Stromal cell of bone marrow (primary cell): ENCODE data around the gene BSN.
"Not testable (repeated sequence)": the region's sequence is repeated elsewhere in the genome, so short reads cannot be mapped to it uniquely, and the experiment has no call there.

Experiments
- DNase-seq: peaks from one replicate; pipeline ENCODE4 v3.0.0-alpha.2; 2012; ENCODE audit warnings: low read depth

Gene BSN

GRCh38 chr3:49695350-49696015 is 141.2 kb downstream of the BSN start:
- DNase-seq, result not testable (repeated sequence)

- DNase-seq, result no peak
These were observed 145.2 kb downstream of the BSN start for GRCh38 chr3:49699281-49699979.

GRCh38 chr3:49700014-49700413 is 145.7 kb downstream of the BSN start:
- DNase-seq, result no peak

DNA sequence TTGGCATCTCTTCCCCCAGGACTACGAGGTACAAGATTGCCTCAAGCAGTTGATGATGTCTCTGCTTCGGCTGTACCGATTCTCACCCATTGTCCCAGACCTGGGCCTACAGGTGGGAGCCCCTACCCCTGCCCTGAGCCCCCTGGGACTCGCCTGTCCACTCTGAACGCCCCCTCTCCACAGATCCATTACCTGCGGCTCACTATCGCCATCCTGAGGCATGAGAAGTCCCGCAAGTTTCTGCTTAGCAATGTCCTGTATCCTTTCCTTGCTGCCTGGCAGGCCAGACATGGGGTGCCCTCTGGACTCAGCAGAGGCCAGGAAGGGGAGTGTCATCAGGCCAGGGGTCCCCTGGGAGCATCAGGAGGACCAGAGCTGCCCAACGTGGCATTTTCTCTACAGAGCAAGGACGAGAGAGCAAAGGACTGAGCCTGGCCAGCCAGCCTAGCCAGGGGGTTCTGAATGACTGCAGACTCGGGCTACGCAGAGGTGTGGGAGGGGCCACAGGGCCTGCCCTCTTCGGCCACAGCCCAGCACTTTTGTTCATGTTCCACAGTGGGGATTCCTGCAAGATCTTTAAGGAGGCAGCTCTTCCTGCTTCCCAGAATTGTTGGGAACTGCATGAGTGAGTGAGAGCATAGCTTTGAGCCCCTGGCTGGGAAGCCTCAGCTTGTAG is 146.3 kb downstream of the BSN start:
- DNase-seq, result no peak

DNA sequence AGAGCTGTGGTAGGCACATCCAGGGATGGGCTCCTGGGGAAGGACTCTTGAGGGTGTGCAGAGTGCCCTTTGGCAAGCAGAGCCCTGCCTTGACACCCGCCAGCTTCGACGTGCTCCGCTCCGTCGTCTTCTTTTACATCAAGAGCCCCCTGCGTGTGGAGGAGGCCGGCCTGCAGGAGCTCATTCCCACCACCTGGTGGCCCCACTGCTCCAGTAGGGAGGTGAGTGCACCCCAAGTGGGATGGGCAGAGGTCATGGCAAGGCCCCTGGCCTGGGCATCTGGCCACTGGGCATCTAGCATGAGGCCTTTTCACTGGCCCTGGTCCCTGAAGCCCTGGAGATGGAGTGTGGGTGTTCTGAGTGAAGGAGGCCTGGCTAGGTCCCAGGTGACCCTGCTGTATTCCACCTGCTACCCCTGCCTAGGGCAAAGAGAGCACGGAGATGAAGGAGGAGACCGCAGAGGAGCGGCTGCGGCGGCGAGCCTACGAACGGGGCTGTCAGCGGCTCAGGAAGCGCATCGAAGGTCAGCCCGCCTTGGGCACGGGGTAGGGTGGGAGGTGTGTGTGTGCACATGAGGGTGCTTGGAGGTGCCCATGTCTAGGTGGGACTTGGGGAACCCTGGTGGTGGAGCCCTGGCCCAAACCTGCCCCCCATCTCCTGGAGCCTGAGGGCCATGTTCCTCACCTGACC is 147.3 kb downstream of the BSN start:
- no peak for DNase-seq

DNA sequence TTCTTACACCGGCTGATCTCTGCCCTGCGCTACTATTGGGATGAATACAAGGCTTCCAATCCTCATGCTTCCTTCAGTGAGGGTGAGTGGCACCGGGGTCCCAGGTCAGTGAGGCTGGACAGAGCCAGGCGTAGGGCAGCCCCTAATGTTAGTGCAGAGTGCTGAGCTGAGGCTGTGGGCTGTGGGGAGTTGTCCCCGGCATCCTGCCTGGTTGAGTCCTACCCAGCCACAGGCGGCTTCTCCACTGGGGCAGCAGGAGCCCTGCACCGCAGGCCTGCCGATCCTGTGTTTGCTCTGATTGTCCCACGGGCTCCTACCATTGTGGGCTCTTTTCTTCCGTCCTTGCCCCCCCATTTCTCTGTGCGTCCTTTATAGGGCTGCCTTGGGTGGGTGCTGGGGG is 148.4 kb downstream of the BSN start:
- no peak for DNase-seq

GRCh38 chr3:49703443-49703927 is 149.2 kb downstream of the BSN start:
- DNase-seq, result peak; percentile 31

DNA sequence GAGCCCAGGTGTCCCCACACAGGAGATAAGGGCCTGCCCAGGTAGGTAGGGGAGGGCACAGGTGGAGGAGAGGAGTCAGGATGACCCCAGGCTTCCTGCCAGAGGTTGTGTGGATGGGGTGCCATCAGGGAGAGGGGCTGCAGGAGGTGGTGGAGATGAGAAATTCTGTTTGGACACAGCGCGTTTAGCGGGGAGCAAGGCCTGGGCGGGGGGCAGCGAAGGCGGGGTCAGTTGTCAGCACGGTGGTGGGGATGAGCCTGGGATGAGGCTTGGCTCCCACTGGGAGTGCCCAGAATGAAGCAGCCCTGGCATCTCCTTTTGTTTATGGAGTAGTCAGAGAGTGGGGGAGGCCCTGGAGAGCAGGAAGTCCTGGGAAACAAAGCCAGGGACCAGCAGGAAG is 149.7 kb downstream of the BSN start:
- no peak for DNase-seq

GRCh38 chr3:49704629-49705028 is 150.4 kb downstream of the BSN start:
- no peak for DNase-seq

GRCh38 chr3:49705390-49705960 is 151.2 kb downstream of the BSN start:
- no peak for DNase-seq

DNA sequence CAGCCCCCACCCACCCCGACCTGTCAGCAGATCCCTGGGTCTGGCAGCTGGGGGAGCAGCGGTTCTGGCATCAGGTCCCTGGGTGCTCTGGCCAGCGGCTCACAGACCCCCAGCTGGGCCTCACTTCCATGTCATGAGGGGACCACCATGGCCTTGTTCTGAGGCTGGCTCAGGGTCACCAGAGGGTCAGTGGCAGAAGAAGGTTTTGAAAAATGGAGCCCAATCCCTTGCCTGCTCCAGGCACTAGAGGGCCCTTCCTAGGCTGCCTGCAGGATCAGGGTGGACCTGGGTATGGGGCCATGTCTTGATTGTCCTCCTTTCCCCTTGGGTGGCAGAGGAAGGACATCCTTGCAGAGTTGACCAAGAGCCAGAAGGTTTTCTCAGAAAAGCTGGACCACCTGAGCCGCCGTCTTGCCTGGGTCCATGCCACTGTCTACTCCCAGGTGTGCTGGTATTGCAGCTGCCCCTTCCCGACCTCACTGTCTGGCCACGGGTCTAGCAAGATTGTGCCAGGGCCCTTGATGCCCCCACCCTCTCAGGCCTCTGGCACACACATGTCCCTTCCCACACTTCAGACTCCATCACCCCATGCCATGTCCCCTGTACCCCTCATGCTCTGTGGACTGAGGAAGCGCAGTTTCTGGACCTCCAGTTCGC is 152.3 kb downstream of the BSN start:
- no peak for DNase-seq

DNA sequence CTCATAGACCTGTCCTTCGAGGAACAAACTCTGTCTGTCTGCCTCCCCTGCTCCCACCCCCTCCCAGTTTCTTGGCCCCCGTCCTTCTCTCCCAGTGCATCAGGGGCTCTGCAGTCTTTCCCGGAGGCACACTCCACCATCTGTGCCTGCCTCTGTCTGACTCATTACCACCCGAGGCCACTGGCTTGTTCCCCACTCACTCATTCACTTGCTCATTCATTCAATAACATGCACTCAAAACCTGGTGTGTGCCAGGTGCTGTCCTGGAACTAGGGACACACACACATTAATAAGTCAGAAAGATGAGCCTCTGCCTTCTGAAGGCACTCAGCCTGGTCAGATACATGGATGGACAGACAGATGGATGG is 152.8 kb downstream of the BSN start:
- no peak for DNase-seq

- no peak for DNase-seq
These were observed 155.6 kb downstream of the BSN start for GRCh38 chr3:49709852-49710251.

DNA sequence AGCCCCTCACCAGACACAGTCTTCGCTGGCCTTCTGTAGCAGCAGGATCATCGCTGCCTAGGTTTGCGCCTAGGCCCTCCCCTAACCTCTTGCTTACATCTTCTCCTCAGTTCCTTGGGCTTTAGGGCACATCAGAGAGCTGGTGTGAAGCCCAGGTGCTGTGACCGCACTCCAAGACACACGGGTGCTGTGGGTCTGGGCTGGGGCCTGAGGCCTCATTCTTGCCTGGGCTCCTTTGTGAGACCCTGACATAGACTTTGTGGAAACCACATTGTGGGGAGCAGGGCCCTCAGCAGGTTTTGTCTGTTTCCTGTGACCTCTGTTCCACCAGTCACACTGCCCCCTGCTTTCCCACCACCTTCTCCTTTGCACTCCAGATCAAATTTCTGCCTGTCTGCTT is 157.2 kb downstream of the BSN start:
- no peak for DNase-seq

- no peak for DNase-seq
These were observed 157.9 kb downstream of the BSN start for GRCh38 chr3:49712166-49712565.

DNA sequence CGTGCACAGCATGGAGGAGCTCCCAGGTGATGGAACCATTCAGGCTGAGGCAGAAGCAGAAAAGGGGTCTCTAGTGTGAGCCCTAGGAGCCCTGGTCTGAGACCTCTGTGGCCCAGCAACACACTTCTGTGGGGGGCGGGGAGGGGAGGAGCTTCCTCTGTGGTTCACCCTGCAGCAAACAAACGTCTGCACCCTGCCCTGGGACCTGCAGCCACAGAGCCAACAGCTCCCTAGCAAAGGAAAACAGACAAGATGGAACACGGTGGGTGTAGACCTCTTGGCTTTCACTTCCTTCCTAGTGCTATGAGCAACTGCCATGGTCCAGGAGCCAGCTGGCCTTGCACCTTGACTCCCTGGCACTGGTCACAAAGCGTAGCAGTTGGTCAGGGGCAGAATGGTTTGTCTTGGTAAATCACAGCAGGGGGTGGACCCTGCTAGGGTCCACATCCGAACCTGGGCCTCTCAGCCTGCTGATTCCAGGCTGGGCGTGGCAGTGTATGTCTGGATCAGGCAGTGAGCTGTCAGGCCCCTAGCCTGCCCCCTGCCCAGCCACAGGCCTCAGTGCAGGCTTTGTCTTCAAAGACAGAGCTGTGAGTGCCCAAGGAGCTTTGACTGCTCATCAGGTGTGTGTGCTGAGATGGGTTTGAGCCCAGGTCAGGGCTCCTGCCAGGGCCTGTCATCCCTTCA is 158.5 kb downstream of the BSN start:
- DNase-seq, result no peak

DNA sequence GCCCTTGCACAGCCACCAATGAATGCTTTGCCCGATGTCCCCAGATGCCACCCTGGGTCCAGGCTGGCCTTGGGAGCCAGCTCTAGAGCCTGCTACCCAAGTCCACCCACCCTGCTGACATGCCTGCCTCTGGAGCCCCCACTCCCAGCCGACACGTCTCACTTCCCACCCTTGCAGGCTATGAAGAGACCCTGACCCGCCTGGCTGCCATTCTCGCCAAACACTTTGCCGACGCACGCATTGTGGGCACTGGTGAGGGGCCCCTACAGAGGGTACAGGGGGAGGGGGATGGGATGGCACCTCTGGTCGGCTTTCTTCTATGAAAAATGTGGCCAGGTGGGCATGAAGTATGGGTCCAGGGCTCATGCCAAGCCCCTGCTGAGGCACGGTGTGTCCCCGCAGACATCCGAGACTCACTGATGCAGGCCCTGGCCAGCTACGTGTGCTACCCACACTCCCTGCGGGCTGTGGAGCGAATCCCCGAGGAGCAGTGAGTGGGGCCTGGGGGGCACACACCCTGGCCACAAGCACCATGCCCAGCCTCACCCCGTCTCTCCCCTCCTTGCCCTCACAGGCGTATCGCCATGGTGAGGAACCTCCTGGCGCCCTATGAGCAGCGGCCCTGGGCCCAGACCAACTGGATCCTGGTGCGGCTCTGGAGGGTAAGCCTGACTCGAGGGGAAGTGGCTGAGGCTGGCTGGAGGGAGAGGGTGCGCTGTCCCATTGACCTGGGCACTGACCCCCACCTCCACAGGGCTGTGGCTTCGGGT is 159.2 kb downstream of the BSN start:
- DNase-seq, result no peak

- no peak for DNase-seq
These were observed 160.7 kb downstream of the BSN start for GRCh38 chr3:49714728-49715550.

DNA sequence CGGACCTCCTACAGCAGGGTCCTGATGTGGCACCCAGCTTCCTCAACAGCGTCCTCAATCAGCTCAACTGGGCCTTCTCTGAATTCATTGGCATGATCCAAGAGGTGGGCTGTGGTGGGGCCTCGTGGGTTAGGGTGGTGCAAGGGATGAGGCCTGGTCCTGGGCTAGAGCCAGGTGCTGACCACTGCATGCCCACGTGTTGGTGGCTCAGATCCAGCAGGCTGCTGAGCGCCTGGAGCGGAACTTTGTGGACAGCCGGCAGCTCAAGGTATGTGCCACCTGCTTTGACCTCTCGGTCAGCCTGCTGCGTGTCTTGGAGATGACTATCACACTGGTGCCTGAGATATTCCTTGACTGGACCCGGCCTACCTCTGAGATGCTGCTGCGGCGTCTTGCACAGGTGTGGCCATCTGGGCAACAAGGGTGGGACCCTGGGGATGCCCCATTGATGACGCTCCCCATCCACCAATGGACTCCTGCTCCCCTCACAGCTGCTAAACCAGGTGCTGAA is 161.4 kb downstream of the BSN start:
- no peak for DNase-seq
